RKO (cell line): ENCODE results near the gene KLHL6.
"Not testable (repeated sequence)": the region's sequence is repeated elsewhere in the genome, so short reads cannot be mapped to it uniquely, and the experiment has no call there.

Experiments
- DNase-seq: peaks from one replicate; pipeline ENCODE4 v3.0.0-alpha.2; 2016; ENCODE audit warnings: low spot score

The KLHL6 gene

GRCh38 chr3:183532620-183533411, 22.7 kb downstream of the KLHL6 start:
- DNase-seq: no peak

GRCh38 chr3:183529717-183530116, 25.8 kb downstream of the KLHL6 start:
- no peak for DNase-seq

- no peak for DNase-seq
These were observed 26.3 kb downstream of the KLHL6 start for GRCh38 chr3:183529185-183529584.

GRCh38 chr3:183528758-183529157, 26.7 kb downstream of the KLHL6 start:
- DNase-seq: not testable (repeated sequence)

- DNase-seq: no peak
These were observed 27.8 kb downstream of the KLHL6 start for GRCh38 chr3:183527428-183528379.

- no peak for DNase-seq
These were observed 28.6 kb downstream of the KLHL6 start for GRCh38 chr3:183526838-183527427.

GRCh38 chr3:183524476-183524875, 31.0 kb downstream of the KLHL6 start:
- DNase-seq: no peak

GRCh38 chr3:183520741-183521556, 34.6 kb downstream of the KLHL6 start:
- DNase-seq: not testable (repeated sequence)

GRCh38 chr3:183520295-183520694, 35.2 kb downstream of the KLHL6 start:
- DNase-seq: not testable (repeated sequence)

- DNase-seq: no peak
These were observed 35.6 kb downstream of the KLHL6 start for GRCh38 chr3:183519891-183520290.

GRCh38 chr3:183518491-183519251, 36.8 kb downstream of the KLHL6 start:
- no peak for DNase-seq

GRCh38 chr3:183517607-183518006, 37.9 kb downstream of the KLHL6 start:
- no peak for DNase-seq

GRCh38 chr3:183515968-183516851, 39.3 kb downstream of the KLHL6 start:
- DNase-seq: no peak

- DNase-seq: no peak
These were observed 41.5 kb downstream of the KLHL6 start for GRCh38 chr3:183514021-183514420.

- DNase-seq: no peak
These were observed 42.3 kb downstream of the KLHL6 start for GRCh38 chr3:183513046-183513706.

GRCh38 chr3:183511286-183512131, 44.0 kb downstream of the KLHL6 start:
- DNase-seq: not testable (repeated sequence)

GRCh38 chr3:183508821-183509220, 46.7 kb downstream of the KLHL6 start:
- no peak for DNase-seq

GRCh38 chr3:183507551-183507950, 48.0 kb downstream of the KLHL6 start:
- no peak for DNase-seq
